Esophagus muscularis mucosa (tissue), 3 donors: ENCODE data around the gene MTHFD2L.

ENCODE experiments used
- POLR2A ChIP-seq: fragments of 450-650 bp; IDR thresholded peaks from one replicate; pipeline ENCODE4 v1.6.1; 2017; ENCODE audit warnings: antibody characterized with exemption, moderate library complexity, mild to moderate bottlenecking, low read depth
- TF ChIP-seq, protein P1 (sequence below), 3 experiments: fragments of 200-600 bp in 2 of 3; fragments of 450-650 bp in 1 of 3; sonication (generic) in 2 of 3; IDR thresholded peaks; one replicate each; pipeline ENCODE4 v1.5.1; 2017 to 2019; ENCODE audit warnings: antibody characterized with exemption in 3 of 3, mild to moderate bottlenecking in 2 of 3, moderate library complexity in 1 of 3

DNA sequence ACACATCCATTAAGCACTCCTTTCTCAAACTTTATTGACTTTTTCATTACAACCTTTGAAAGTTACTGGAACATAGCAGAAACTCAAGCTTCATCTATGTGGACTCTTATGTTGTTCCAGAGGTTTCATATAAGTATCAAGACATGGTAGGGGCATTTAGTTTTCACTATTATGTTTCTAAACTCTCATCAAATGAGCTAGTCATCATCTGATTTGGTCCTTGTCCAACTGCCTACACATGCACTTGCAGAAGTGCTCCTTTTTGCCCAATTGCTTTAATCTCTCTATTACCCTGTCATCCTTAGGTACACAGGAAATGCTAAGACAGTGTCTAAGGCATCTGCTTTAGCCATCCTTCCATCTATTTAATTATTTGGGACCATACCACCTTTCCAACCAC, 108.2 kb downstream of the MTHFD2L start:
- TF ChIP-seq, protein P1, sequence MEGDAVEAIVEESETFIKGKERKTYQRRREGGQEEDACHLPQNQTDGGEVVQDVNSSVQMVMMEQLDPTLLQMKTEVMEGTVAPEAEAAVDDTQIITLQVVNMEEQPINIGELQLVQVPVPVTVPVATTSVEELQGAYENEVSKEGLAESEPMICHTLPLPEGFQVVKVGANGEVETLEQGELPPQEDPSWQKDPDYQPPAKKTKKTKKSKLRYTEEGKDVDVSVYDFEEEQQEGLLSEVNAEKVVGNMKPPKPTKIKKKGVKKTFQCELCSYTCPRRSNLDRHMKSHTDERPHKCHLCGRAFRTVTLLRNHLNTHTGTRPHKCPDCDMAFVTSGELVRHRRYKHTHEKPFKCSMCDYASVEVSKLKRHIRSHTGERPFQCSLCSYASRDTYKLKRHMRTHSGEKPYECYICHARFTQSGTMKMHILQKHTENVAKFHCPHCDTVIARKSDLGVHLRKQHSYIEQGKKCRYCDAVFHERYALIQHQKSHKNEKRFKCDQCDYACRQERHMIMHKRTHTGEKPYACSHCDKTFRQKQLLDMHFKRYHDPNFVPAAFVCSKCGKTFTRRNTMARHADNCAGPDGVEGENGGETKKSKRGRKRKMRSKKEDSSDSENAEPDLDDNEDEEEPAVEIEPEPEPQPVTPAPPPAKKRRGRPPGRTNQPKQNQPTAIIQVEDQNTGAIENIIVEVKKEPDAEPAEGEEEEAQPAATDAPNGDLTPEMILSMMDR (IDR thresholded peaks at IDR 0.05) = no peak
- no peak for TF ChIP-seq POLR2A
